T-helper 2 cell treated with Interferon-gamma antibody and Interleukin-4, amounts not matched to agents 100 ng/mL and 5 ng/mL, for 36 hours (primary cell): ENCODE results near the gene IMMP2L. TPM values are rescaled to one million over a fixed set of nuclear protein-coding genes. Genes with fewer than 3 reads are reported as not detected.

Experiments used
- intact Hi-C: fragments of 100-400 bp; cut with micrococcal nuclease; formaldehyde crosslinking; loops from one replicate; pipeline ENCODE4 v1.15.1; 2023
- total RNA-seq: library from RNA; stranded (reverse); gene quantifications from 2 replicates; pipeline ENCODE4 v1.2.3, GENCODE V29; 2022

The IMMP2L gene
- total RNA-seq, 1 donor from 2014 or later: 8.0 TPM

DNA sequence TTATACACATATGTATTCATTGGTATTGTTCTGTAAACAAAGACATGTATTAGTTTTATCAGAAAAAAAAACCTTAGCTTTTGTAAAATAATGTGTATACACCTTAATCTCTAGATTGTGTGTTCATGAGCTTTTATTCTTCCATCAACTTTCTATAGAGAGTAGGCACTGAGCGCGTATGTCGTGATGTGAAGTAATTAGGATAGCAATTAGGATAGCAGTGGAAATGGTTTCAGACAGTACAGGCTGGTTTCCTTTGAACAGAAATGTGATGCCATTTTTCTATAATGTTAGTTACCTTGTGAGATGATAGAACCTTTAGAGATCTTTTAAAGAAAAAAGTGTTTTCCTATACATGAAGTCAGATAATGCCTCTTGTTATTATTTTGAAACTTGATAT lies 709.0 kb downstream of the IMMP2L start:
- intact Hi-C loops: no loop called here

DNA sequence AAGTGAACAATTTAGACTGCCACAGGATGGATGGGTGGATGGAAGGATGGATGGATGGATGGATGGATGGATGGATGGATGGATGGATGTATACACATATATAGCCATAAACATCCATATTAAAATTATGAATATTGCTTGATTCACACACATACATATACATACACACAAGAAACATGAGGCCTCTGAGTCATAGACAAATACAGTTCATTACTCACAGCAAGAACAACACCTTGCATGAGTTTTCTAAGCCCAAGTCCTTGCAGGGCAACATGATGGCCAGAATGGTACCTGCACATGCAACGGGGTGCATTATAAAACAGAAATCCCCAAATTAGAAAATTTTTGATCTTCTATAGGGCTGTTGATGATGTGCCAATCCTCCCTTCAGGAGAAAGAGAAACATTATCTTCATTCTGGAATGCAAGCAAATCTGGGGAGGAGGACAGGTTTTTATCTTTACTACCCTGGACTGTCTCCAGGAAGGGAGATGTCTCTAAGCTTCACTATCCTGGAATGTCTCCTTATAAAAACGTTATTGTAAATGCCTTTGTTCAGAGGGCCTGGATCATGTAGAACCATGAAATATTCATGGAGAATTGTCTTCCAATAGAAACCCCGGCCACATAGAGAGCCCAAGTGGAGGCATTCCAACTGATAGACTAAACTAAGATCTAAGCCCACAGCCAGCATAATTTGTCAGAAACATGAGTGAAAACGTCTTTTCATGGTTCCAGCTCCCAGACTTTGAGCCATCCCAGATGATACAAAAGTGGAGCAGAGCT lies 709.9 kb downstream of the IMMP2L start:
- intact Hi-C loops: no loop called here

DNA sequence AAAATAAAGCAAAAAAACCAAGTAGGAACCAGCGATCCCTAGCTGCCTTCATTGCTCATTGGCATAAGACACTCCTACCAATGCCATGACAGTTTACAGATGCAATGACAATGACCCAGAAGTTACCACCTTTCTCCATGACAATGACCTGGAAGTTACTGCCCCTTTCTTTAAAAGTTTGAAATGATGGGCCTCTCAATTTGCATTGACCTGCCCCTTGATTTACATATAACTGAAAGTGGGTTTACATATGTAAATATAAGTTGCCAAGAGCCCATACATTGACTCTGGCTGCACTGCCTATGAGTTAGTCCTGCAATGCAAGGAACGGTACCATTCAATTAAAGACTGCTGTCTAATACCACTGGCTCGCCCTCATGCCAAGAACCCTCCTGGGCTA lies 712.1 kb downstream of the IMMP2L start:
- intact Hi-C loops: no loop called here

DNA sequence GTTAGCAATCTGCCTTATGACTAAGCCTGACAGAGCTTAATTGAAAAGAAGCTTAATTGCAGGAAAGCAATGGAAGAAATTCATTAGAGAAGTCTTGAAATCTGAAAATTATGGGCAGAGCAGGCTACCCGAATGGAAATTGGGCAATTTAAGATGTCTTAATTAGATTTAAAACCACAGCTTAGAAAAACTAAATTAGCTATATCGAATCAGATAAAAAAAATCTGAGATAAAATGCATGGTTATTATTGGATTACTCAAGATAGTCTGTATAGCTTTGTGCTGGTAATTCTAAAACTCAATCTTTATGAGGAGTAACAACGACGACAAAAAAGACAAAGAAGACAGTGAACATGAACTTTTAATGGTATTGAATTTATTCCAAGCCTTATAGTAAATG lies 719.5 kb downstream of the IMMP2L start:
- intact Hi-C loops: no loop called here

DNA sequence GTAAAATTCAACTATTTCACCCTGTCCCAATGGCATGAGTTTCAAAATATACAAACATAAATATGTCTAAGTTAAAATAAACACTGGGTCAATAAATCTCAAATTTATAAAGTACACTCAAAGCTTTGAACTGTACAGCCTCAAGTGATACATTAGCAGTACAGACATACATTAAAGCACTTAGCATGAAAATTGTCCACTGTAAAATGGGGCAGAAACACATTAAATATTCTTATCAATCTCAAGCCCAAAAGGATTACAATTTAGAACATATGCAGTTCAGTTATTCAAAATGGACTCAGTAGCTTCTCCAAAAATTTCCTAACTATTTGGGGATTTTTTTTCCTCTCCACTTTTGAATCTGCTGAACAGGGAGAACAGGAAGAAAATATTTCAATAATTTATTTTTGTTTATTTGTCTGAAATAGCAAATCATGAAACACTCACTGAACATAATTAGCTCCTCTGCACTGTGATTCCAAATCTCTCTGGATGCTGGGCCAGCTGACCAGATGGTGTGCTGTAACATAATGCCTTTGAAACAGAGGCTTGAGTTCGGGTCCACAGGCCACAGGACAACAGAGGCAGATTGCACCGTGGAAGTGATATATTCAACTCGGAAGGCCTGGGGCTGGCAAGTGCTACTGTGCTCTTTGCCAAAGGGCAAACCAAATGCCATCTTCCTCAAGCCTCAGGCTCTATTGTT lies 720.3 kb downstream of the IMMP2L start:
- intact Hi-C loops: no loop called here

DNA sequence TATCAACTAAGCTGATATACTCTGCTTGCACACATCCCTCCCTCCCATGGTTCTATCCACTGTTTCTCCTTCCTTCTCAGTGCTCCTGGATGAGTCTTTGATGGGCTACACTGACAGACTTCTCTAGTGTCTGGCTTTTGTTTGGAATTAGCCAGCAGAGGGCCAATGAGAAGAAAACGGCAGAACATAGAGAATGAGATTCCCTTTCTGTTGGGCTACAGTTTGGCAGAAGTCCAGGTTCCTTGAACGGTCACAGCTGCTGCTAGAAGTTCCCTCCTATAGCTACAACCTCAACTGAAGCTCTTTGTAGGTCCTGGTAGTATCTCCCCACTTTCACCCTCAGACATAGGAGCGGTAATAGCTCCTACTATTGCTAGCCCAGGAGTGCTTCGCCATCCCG lies 722.4 kb downstream of the IMMP2L start:
- intact Hi-C loops: no loop called here

DNA sequence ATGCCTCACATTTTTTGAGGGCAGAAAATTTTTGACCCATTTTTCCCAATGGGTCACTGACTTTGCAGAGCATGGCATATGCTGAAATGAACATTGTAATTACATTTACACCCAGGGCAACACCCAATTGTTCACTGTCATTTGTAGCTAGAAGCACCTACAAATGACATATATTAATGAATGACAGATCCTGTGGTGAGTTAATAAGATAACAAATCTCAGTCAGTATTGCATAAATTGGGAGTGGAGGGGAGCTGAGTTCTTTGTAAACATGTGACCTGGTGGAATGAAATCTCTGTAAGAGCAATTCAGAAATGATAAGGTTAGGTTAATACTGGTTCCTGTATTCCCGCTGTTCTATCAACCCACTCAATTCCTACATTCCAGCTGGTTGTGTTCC lies 726.4 kb downstream of the IMMP2L start:
- intact Hi-C loops: no loop called here

DNA sequence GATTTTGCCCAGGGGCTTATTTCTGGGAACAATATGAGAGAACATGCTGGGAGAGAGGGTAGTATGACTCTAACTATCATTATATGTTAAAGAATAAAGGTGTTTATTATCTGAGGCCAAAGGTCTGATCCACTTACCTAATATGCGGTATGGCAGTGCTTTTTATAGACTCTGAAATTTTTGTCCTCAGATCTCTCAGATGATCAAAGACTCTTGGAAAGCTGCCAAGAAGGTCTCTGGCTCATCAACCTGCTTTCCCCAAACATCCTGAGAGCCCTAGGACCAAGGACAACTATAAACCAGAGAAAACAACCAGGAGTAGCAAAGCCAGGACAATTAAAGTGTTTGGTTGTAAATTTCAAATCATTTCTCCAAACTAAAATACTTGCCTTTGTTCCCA lies 727.1 kb downstream of the IMMP2L start:
- intact Hi-C loops: no loop called here

DNA sequence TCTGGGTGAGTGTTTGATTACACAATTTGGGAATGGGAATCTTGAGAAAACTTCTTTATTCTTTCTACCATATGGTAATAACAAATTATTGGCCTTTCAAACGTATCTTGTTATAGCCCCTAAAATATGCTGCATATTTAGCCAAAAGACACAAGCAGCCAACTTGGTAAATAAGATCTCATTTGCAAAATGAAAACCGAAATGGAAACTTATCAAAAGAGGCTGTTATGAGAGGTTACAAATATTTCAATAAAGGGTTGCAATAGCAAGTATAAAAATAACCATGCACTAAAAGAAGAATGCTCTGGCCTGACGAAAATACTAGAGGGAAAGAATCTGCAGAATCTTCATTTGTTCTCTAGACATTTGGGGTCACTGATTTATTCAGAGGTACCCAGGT lies 730.9 kb downstream of the IMMP2L start:
- intact Hi-C loops: no loop called here

DNA sequence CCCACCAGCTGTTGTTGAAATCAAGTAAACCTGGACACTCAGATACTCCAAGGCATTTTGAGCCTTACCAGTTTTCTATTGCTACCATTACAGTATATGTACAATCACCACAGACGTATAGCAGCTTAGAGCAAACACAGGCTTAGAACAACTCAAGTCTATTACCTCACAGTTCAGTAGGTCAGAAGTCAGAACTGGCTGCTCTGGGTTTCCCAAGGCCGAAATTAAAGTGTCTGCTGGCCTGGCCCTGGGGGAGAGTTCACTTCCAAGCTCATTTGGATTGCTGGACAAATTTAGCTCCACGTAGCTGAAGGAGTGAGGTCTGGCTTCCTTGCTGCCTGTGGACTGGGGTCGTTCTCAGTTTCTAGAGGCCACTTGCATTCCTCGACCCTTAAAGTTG lies 731.5 kb downstream of the IMMP2L start:
- intact Hi-C loops: no loop called here

DNA sequence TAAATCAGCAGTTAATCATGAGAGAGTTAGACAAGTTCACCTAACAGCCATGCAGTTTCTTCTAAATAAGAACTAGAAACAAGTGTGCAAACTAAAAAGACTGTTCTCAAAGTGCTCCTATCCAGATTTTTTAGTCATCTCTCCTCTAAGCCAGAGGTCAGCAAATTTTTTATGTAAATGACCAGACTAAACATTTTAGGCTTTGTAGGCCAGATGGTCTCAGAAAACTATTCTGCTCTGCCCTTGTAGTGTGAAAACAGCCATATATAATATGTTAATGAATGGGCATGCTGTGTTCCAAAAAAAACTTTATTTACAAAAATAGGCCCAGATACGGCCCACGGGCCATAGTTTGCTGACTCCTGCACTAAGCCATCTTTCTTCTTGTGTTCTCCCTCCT lies 734.4 kb downstream of the IMMP2L start:
- intact Hi-C loops: no loop called here

DNA sequence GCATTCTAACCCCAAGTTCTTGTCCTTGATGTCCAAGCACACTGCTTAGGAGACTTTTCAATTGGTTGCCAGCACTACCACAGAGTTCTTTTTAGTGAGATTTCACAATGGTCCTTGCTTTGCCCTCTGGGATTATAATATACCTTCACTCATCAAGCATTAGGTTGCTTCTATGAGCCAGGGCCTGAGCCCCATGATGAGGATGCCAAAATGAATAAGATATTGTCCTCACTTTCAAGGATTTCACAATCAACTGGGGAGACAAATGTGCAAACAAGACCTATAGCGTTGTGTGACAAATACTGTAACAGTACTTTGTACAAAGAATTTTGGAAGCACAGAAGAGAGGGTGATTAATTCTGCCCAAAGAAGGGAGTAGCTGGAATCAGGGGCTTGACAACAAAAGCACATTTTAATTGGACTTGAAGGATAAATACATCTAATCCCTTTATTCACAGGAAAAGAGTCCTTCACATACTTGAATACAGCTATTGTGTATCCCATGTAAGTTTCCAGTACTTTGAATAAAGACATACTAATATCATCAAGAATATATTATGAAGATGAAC lies 734.9 kb downstream of the IMMP2L start:
- intact Hi-C loops: no loop called here

DNA sequence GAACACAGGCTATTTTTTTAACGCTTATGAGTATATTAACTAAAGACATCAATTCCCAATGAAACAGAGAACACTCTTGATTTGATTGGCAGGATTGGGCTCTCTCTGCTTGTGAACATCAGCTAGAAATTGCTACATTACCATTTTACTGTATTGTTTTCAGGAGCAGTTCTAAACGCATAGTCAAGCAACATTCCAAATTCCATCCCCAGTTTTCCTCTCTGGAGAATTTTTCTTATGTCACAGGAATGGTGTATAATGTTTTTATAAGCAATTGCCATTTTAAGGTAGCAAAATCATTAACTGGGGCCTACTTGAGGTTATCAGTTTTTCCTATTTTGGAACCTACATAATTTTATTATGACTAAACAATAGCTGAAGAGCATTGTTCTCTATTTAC lies 748.3 kb downstream of the IMMP2L start:
- intact Hi-C loops: no loop called here

DNA sequence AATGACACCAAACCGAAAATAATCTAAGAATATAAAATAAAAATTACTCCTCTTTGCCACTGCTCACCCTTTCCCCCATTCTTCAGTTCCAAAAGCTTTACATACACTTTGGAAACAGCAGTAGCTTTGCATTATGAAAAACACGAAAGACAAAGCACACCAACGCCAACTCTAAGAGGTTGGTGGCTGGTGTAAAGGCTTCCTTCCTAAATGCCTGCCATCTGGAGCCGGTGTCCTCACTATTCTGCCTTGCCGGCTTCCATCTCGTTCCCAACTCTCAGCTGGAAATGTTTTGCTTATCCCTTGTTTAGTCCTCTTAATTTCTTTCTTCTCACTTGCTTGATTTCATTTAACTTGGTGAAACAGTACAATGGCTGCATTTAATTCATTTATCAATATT lies 752.5 kb downstream of the IMMP2L start:
- intact Hi-C loops: no loop called here

DNA sequence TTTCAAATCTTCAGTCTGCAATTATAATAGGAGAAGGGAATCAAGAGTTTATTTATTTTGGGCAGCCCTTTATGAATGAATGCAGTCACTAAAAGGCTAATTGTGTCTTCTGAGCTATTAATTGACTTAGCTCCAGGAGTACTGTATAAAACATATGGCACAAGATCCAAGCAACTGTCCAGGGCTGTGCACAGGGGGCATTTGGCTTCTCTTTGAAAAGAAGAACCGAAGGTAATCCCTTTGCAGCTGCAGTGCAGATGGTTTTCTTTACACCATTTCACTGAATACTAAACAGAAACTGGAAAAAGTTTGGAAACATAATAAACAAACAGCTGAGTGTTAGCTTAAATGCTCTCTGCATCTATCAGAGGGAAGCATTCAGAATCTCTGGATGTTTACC lies 753.9 kb downstream of the IMMP2L start:
- intact Hi-C loops: no loop called here

DNA sequence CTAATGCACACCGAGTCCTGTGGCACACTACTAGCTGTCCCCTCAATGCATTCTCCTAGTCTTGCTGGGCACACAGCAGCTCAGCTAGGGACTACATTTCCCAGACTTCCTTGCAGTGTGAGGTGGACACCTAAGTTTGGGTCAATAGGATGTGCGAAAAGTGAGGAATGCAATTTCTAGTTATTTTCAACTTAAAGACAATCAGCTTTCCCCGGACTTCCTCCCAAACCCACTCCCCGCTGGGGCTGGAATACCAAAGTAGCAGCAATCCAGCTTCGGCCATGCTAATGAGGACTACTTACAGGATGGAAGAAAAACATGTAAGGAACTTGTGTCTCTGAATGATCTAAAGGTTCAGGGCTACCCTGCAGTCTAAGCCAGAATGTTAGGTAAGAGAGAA lies 757.8 kb downstream of the IMMP2L start:
- intact Hi-C loops: no loop called here

DNA sequence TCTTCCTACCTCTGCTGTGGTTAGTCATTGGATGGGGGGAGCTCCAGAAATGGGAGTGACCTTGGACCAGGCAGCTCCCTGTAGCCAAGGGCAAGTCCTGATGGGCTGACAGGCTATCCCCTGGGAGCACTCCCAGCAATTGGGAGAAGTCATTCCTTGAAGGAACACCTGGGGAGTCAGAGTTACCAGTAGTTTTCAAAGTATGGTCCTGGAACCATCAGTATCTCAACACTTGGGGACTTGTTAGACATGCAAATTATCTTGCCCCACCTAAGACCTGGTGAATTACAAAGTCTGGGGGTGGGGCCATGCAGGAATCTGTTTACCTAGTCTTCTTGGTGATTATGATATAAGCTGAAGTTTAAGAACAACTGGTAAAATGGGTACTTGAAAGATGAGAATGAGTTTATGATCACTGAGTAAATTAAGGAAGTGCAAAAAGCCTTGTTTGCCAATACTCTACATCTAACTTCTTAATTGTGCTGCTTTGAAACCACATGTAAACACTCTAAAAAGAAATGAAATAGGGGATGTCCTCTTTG lies 758.6 kb downstream of the IMMP2L start:
- intact Hi-C loops: no loop called here

DNA sequence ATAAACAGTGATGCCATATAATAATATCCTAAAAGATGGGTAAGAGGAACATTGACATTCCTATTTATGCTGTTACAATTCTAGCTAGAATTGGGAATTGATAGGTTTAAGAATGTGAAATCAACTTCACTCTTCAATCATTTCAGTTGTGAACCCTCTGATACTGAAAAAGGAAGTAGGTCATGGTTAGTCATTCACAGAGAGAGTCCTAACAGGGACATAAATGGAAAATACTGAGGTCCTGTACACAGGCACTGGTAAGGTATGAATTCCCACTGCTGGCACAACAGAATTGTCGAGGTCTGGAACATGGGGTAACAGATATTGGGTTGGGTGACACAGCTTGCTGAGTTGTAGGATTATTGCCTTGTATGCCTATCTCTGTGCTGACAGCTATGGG lies 760.8 kb downstream of the IMMP2L start:
- intact Hi-C loops: no loop called here

DNA sequence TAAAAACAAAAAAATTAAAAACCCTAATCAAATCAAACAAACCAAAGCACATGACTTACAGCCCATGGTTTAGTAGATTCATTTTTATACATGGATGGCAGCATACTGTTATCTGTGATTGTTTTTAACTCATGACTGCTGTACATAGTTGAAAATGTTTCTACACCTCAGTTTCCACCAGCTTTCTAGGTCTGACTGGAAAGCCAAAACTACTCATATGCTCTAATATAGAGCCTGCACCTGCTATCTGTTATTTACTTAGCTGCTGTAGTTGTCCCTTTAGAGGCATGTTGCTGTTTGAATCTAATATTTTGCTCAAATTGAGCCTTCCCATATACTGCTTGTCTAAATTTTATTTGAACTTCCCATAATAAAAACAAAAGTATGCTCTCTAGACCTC lies 761.3 kb downstream of the IMMP2L start:
- intact Hi-C loops: no loop called here

DNA sequence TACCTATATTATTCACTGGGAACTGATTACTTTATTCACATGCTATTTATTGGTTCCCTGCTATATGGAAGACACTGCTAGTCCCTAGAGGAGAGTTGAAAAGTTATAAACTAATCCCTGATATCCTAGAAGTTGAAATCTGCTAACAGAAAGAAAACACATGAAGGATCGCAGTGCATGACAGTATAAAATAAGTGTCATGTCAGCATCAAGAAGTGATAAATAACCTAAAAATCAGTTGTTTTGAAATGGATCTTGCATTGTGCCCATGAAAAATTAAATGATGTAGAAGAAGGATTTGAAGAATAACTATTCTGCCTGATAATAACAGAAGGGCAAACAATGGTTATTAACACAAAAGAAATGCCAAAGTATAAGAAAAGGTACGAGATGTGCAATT lies 764.6 kb downstream of the IMMP2L start:
- intact Hi-C loops: no loop called here

DNA sequence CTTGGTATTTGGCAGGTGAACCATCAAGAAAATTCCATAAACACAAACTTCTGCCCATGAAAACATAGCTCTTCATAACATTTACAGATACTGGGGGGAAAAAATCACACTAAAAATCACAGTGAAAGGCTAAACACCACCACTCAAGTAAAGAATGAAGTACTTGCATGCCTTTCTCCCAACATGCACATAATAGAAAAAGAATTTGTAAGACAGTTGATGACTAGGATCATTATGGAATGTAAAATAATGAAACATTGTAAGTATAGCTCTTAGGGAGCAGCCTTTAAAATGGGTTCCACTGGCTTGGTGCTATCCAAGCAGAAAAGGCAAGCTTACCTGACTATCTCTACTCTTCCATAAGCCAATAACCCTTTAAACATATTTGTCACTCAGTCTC lies 771.3 kb downstream of the IMMP2L start:
- intact Hi-C loops: no loop called here

DNA sequence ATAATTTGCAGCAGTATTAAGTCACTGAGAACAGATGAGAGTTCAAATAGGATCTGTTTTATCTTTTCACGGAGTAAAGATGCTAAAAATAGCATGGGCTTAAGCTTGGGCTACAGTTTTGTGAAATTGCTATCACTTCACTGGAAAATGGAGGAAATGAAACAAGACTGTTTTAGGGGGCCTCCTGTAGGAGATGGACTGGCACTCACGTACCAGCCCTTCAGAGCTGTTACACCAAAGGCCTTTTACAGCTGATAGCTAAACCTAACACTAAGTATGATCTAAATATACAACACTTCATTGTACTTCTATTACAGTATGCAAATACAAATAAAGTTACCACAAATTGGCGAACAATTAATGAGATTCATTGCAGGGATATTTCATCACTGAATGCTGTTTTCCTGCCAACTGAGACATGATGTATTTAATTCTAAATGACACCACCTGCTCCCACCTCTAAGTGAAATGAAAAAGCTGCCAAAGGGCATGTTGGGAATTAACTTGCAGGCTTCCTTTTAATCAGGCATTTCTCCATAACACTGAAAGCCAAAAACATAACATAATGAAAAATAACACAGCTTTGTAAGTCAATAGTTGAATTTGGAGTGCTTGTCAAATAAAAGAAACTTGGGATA lies 775.8 kb downstream of the IMMP2L start:
- intact Hi-C loops: no loop called here
